Measurements from ENCODE around the gene SLC4A5.

Gene SLC4A5

GRCh38 chr2:74375838-74376237 is 32.6 kb upstream of the SLC4A5 start:
- no peak overlapping the region for H3K4me3 ChIP-seq (ENCODE audit: low read depth, low read length)
- no peak for DNase-seq (ENCODE audit: low read depth)
- TF ChIP-seq, protein P1, sequence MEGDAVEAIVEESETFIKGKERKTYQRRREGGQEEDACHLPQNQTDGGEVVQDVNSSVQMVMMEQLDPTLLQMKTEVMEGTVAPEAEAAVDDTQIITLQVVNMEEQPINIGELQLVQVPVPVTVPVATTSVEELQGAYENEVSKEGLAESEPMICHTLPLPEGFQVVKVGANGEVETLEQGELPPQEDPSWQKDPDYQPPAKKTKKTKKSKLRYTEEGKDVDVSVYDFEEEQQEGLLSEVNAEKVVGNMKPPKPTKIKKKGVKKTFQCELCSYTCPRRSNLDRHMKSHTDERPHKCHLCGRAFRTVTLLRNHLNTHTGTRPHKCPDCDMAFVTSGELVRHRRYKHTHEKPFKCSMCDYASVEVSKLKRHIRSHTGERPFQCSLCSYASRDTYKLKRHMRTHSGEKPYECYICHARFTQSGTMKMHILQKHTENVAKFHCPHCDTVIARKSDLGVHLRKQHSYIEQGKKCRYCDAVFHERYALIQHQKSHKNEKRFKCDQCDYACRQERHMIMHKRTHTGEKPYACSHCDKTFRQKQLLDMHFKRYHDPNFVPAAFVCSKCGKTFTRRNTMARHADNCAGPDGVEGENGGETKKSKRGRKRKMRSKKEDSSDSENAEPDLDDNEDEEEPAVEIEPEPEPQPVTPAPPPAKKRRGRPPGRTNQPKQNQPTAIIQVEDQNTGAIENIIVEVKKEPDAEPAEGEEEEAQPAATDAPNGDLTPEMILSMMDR (IDR thresholded peaks at IDR 0.05; ENCODE audit: control insufficient read depth, extremely low read depth, insufficient read depth): no peak

DNA sequence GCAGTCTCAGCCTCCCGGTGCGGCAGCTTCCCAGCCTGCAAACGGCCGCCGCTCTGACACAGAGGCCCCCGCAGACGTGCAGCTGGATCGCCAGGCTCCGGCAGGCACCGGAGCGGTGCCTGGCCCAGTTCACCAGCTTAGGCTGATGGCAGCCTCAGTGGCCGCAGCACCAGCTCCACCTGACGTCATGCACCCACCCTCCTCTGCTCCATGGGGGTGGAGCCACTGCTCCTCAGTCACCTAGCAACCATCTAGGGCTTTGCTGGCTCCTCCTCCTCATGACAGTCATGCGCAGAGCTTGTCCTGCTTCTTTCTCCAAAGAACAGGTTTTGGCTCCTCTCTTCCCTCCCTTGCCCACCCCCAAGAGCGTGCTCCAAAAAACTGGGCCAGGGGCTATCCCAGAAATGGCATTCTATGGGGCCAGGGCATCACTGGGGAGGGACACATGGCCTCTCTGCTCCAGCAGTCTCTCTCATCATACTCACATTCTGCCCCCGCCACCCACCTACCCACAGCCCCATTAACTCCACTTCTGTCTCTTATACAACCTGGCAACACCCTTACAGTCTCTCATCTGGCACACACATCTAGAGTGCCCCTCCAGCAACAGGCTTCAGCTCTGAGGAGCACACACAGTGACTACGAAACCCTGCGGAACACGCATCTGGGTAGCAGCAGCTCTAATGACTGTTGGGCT is 31.4 kb upstream of the SLC4A5 start:
- no peak overlapping the region for H3K4me3 ChIP-seq (ENCODE audit: low read depth, low read length)
- TF ChIP-seq, protein P1 (IDR thresholded peaks at IDR 0.05; ENCODE audit: control insufficient read depth, extremely low read depth, insufficient read depth): no peak
- DNase-seq (ENCODE audit: low read depth): no peak

DNA sequence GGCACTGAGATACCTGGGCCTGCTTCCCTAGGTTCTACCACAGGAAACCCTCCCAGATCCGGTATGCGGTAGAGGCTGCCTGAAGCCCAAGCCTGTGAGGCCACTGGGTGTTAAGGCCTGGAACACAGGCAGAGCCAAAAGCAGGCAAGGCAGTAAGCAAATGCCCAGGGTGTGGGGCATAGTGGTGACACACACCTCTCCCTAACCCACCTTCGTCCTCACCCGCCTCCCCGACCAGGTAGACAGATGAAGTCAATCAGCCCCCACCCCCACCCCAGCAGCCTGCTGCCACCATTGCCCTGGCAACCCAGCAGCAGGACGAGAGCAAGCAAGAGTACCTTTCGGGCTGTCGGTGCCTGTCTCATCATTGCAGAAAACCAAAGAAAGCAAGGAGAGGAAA is 30.8 kb upstream of the SLC4A5 start:
- H3K4me3 ChIP-seq (ENCODE audit: low read depth, low read length): no peak overlapping the region

DNA sequence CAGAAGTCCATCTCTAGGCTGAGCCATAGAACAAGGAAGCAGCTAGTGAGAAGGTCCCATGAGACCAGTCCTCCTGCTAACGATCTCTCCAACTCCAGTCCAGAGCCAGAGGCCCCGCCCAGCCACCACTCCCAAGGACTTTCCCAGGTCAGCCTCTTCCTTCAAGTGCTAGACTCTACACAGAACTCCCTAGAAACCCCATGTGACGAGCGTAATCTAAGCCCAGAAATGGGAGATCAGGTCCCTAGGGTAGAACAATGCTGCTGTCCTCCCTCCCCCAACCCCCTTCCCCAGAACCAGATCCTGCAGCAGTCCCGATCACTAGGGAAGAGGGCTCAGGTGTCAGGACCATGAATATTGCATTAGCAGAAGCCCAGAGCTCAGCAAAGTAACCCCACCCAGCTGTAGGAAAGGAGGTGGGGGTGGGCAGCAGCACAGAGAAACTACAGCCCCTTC is 30.0 kb upstream of the SLC4A5 start:
- H3K4me3 ChIP-seq (ENCODE audit: low read depth, low read length): no peak overlapping the region
- TF ChIP-seq, protein P1 (IDR thresholded peaks at IDR 0.05; ENCODE audit: control insufficient read depth, extremely low read depth, insufficient read depth): no peak
- DNase-seq (ENCODE audit: low read depth): no peak

More for the DNA sequence above, 30.8 kb upstream of the SLC4A5 start:
- TF ChIP-seq, protein P1 (IDR thresholded peaks at IDR 0.05; ENCODE audit: control insufficient read depth, extremely low read depth, insufficient read depth): no peak
- no peak for DNase-seq (ENCODE audit: low read depth)

DNA sequence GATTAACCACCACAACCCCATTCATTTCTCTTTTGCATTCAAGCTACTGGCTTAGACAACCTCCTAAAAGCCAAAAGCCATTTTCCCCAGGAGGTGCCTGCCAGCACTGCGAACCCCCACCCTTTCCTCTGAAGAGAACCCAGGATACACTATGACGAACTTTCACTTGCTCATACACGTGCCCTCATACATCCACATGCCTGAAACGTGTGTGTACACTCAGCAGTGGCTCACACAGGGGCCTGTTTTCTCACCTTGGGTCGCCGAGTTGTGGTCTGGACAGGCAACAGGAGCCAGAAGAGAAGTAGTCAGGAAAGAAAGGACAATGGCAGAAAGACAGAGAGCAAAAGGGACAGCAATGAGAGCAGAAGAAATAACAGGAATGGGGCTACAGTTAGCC is 29.5 kb upstream of the SLC4A5 start:
- TF ChIP-seq, protein P1 (IDR thresholded peaks at IDR 0.05; ENCODE audit: control insufficient read depth, extremely low read depth, insufficient read depth): no peak
- no peak for DNase-seq (ENCODE audit: low read depth)
- no peak overlapping the region for H3K4me3 ChIP-seq (ENCODE audit: low read depth, low read length)

DNA sequence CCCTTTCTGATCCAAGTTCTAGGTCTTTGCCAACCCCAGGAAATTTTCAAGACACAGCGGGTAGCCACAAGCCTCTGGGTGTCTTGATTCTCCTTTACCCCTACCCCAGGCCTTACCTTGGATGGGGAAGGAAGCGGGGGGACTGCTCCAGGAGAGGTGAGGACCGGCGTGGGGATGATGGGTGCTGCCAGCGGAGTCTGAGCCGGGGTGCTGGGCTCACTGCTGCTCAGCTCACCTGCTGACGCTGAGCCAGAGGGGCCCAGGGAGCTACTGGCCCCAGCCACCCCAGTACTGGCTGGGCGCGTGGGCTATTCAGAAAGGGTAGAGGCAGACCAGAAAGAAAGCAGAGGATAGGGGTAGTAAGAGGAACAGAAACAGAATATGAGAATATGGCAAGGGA is 28.2 kb upstream of the SLC4A5 start:
- no peak overlapping the region for H3K4me3 ChIP-seq (ENCODE audit: low read depth, low read length)
- no peak for DNase-seq (ENCODE audit: low read depth)
- TF ChIP-seq, protein P1 (IDR thresholded peaks at IDR 0.05; ENCODE audit: control insufficient read depth, extremely low read depth, insufficient read depth): no peak

- no peak overlapping the region for H3K4me3 ChIP-seq (ENCODE audit: low read depth, low read length)
- no peak for DNase-seq (ENCODE audit: low read depth)
- TF ChIP-seq, protein P1 (IDR thresholded peaks at IDR 0.05; ENCODE audit: control insufficient read depth, extremely low read depth, insufficient read depth): no peak
Observed at GRCh38 chr2:74369976-74370375, 26.8 kb upstream of the SLC4A5 start.
